Right lobe of liver (tissue), 6 donors: Measurements from ENCODE around the gene IRGC. TPM values are rescaled to one million over a fixed set of nuclear protein-coding genes. Genes with fewer than 3 reads are reported as not detected.

Source experiments
- ATAC-seq, 4 donors: fragments of 200-7000 bp; cut with Tn5 transposase; one replicate each; pipeline ENCODE4 v1.9.1; 2020; ENCODE audit warnings: mild to moderate bottlenecking in 4 of 4, moderate library complexity in 4 of 4
- DNase-seq, 3 donors: peaks; one replicate each; pipeline ENCODE4 v3.0.0-alpha.2; 2020
- H3K27ac ChIP-seq, 3 donors: fragments of 200-600 bp; one replicate each; pipeline ENCODE4 v1.8.0; 2022
- H3K27me3 ChIP-seq, 2 donors: fragments of 200-600 bp; one replicate each; pipeline ENCODE4 v1.8.0; 2022
- H3K36me3 ChIP-seq, 4 donors: fragments of 200-600 bp; sonication (generic) in 1 of 4; one replicate each; pipeline versions ENCODE4 v1.5.1 to v1.8.0; 2017 to 2022; ENCODE audit warnings: control low read depth in 1 of 4
- H3K4me1 ChIP-seq, 4 donors: fragments of 200-600 bp; sonication (generic) in 1 of 4; one replicate each; pipeline versions ENCODE4 v1.5.1 to v1.8.0; 2017 to 2022; ENCODE audit warnings: control low read depth in 1 of 4
- H3K4me3 ChIP-seq, 3 donors: fragments of 200-600 bp; one replicate each; pipeline ENCODE4 v1.8.0; 2022
- H3K9me3 ChIP-seq, 4 donors: fragments of 200-600 bp; sonication (generic) in 1 of 4; one replicate each; pipeline versions ENCODE4 v1.5.1 to v1.8.0; 2017 to 2022; ENCODE audit warnings: control low read depth in 1 of 4
- POLR2A ChIP-seq: fragments of 450-650 bp; IDR thresholded peaks from one replicate; pipeline ENCODE4 v1.6.1; 2017; ENCODE audit warnings: antibody characterized with exemption, mild to moderate bottlenecking
- WGBS: methylation state at CpG from one replicate; pipeline ENCODE4 v1.1.6; 2018; ENCODE audit warnings: low coverage, low lambda C conversion rate; ENCODE audit not compliant: insufficient coverage; ENCODE audit errors: missing lambda C conversion rate; 5-methylcytosine and 5-hydroxymethylcytosine counted together
- intact Hi-C, 2 donors: fragments of 100-400 bp; cut with DNase I; formaldehyde crosslinking; loops; one replicate each; pipeline versions ENCODE4 v1.11.2 to v1.14.1; 2022
- total RNA-seq, 6 experiments: library from RNA; depleted of rRNA in 2 of 6; stranded (reverse); fragments of >200 nt in 2 of 6; fragmentation: NEBNext Ultra II Directional in 3 of 6; extraction: Animal tissue kit (Norgen Biotek cat#: 25700) in 3 of 6; gene quantifications; one replicate each; pipeline versions ENCODE4 v1.1.0 to v1.2.4, GENCODE V29; 2016 to 2023
- TF ChIP-seq, protein P1 (sequence below), 4 donors: fragments of 200-600 bp in 3 of 4; fragments of 450-650 bp in 1 of 4; IDR thresholded peaks; one replicate each; pipeline versions ENCODE4 v1.5.1 to v1.8.0; 2016 to 2022; ENCODE audit warnings: antibody characterized with exemption in 4 of 4, mild to moderate bottlenecking in 2 of 4
- donor health status: DM: no; HTN: yes; CAD: no.
- donor health status: DM: no; HTN: no; CAD: no.
- donor health status: DM: no; HTN: no; CAD: no.
- donor health status: DM: no; HTN: yes; CAD: no.
- donor health status: DM: no; HTN: yes; CAD: no.

The IRGC gene
- total RNA-seq, 6 experiments from 2014 or later = not detected

DNA sequence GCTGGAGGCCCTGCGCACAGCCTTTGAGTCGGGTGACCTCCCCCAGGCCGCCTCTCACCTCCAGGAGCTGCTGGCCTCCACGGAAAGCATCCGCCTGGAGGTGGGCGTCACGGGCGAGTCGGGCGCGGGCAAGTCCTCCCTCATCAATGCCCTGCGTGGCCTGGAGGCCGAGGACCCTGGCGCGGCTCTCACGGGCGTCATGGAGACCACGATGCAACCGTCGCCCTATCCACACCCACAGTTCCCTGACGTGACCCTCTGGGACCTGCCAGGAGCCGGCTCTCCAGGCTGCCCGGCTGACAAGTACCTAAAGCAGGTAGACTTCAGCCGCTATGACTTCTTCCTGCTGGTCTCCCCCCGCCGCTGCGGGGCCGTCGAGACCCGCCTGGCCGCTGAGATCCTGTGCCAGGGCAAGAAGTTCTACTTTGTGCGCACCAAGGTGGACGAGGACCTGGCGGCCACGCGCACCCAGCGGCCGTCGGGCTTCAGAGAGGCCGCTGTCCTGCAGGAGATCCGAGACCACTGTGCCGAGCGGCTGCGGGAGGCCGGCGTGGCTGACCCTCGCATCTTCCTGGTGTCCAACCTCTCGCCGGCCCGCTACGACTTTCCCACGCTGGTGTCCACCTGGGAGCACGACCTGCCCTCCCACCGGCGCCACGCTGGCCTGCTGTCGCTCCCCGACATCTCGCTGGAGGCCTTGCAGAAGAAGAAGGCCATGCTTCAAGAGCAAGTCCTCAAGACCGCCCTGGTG, 2.9 kb downstream of the IRGC start:
- Histone ChIP-seq H3K27me3 (no peaks in the 10 kb centered on the region), H3K4me1 (no peaks in the 10 kb centered on the region), H3K27ac (no peak overlapping the region), H3K4me3 (no peak overlapping the region), H3K36me3 (no peaks in the 10 kb centered on the region), H3K9me3 (no peaks in the 10 kb centered on the region)
- 70% methylated on average over 5 of the region's 60 CpGs for WGBS
- no peak for DNase-seq
- no peak for ATAC-seq
- intact Hi-C loops = no loop called here
- TF ChIP-seq, protein P1, sequence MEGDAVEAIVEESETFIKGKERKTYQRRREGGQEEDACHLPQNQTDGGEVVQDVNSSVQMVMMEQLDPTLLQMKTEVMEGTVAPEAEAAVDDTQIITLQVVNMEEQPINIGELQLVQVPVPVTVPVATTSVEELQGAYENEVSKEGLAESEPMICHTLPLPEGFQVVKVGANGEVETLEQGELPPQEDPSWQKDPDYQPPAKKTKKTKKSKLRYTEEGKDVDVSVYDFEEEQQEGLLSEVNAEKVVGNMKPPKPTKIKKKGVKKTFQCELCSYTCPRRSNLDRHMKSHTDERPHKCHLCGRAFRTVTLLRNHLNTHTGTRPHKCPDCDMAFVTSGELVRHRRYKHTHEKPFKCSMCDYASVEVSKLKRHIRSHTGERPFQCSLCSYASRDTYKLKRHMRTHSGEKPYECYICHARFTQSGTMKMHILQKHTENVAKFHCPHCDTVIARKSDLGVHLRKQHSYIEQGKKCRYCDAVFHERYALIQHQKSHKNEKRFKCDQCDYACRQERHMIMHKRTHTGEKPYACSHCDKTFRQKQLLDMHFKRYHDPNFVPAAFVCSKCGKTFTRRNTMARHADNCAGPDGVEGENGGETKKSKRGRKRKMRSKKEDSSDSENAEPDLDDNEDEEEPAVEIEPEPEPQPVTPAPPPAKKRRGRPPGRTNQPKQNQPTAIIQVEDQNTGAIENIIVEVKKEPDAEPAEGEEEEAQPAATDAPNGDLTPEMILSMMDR (IDR thresholded peaks at IDR 0.05) = no peak
- TF ChIP-seq POLR2A = no peak

DNA sequence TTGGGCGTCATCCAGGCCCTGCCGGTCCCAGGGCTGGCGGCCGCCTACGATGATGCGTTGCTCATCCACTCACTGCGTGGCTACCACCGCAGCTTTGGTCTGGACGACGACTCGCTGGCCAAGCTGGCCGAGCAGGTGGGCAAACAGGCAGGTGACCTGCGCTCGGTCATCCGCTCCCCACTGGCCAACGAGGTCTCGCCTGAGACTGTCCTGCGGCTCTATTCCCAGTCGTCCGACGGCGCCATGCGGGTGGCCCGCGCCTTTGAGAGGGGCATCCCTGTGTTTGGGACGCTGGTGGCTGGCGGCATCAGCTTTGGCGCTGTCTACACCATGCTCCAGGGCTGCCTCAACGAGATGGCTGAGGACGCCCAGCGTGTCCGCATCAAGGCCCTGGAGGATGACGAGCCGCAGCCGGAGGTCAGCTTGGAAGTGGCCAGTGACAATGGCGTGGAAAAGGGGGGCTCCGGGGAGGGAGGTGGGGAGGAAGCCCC, 3.5 kb downstream of the IRGC start:
- no peaks in the 10 kb centered on the region for H3K36me3 ChIP-seq
- intact Hi-C loops = no loop called here
- H3K27me3 ChIP-seq = no peaks in the 10 kb centered on the region
- TF ChIP-seq, protein P1 (IDR thresholded peaks at IDR 0.05) = no peak
- TF ChIP-seq POLR2A = no peak
- no peak overlapping the region for H3K4me3 ChIP-seq
- ATAC-seq (no peak), DNase-seq (no peak)
- no peaks in the 10 kb centered on the region for H3K4me1 ChIP-seq
- 86% methylated on average over 17 of the region's 37 CpGs for WGBS
- no peaks in the 10 kb centered on the region for H3K9me3 ChIP-seq
- H3K27ac ChIP-seq = no peak overlapping the region

DNA sequence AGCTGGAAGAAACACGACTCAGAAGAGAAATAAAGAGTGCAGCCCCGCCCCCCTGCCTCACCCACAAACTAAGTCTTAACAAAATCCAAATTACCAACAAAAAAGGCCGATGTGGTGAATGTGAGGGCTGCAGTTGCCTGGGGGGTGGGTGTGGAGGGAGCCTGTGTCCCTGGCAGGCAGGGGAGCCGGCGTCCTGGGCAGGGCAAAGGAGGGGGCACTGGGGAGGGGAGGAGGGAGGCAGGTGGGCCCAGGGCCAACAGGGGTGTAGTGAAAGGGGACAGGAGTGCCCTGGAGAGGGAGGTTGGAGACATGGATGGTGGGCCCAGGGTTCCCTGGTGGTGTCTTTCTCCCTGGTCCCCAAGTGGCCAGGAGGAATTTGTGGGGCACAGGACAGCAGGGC, 4.0 kb downstream of the IRGC start:
- Histone ChIP-seq H3K9me3 (no peaks in the 10 kb centered on the region), H3K4me3 (no peak overlapping the region), H3K36me3 (no peaks in the 10 kb centered on the region), H3K4me1 (no peaks in the 10 kb centered on the region), H3K27ac (no peak overlapping the region), H3K27me3 (no peaks in the 10 kb centered on the region)
- ATAC-seq (no peak), DNase-seq (no peak)
- WGBS = 76% methylated on average over 5 of the region's 5 CpGs
- TF ChIP-seq, protein P1 (IDR thresholded peaks at IDR 0.05) = no peak
- TF ChIP-seq POLR2A = no peak
- intact Hi-C loops = no loop called here

DNA sequence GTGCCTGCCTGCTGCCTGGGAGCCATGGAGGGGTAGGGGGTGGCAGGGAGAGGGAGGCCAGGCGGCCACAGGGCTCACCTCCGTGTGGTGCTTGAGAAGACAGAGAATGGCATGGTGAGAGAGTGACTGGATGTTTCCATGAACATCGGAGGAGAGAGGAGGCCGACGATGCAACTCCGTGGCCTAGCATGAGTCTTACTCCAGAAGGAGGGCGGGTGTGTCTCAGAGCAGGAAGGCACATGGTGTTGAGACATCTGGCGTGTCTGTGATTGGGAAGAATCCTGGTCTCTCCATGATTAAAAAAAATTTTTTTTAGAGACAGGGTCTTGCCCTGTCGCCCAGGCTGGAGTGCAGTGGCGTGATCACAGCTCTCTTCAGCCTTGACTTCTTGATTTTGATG, 5.1 kb downstream of the IRGC start:
- no peaks in the 10 kb centered on the region for H3K4me1 ChIP-seq
- WGBS = 74% methylated on average over 9 of the region's 10 CpGs
- no peak overlapping the region for H3K27ac ChIP-seq
- H3K4me3 ChIP-seq = no peak overlapping the region
- no peak for ATAC-seq
- H3K27me3 ChIP-seq = no peaks in the 10 kb centered on the region
- no peak for DNase-seq
- H3K36me3 ChIP-seq = no peaks in the 10 kb centered on the region
- TF ChIP-seq, protein P1 (IDR thresholded peaks at IDR 0.05) = no peak
- TF ChIP-seq POLR2A = no peak
- intact Hi-C loops = no loop called here
- no peaks in the 10 kb centered on the region for H3K9me3 ChIP-seq
